ENCODE results near the gene PRXL2B.

- TF ChIP-seq, protein P1, sequence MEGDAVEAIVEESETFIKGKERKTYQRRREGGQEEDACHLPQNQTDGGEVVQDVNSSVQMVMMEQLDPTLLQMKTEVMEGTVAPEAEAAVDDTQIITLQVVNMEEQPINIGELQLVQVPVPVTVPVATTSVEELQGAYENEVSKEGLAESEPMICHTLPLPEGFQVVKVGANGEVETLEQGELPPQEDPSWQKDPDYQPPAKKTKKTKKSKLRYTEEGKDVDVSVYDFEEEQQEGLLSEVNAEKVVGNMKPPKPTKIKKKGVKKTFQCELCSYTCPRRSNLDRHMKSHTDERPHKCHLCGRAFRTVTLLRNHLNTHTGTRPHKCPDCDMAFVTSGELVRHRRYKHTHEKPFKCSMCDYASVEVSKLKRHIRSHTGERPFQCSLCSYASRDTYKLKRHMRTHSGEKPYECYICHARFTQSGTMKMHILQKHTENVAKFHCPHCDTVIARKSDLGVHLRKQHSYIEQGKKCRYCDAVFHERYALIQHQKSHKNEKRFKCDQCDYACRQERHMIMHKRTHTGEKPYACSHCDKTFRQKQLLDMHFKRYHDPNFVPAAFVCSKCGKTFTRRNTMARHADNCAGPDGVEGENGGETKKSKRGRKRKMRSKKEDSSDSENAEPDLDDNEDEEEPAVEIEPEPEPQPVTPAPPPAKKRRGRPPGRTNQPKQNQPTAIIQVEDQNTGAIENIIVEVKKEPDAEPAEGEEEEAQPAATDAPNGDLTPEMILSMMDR (conservative IDR thresholded peaks at IDR 0.05; ENCODE audit: low read length) = no peak
- TF ChIP-seq EZH2phosphoT487 (IDR thresholded peaks at IDR 0.05; ENCODE audit: borderline replicate concordance, low read depth, low read length) = no peak
Observed at GRCh38 chr1:2605509-2606395, 19.2 kb downstream of the PRXL2B start.

All from OCI-LY7 (cell line).